ENCODE data around the gene C3orf20.

C3orf20 gene

GRCh38 chr3:14822134-14822533 lies 147.2 kb downstream of the C3orf20 start:
- in situ Hi-C loops (cut with HindIII; ENCODE audit: low sequenced_read_pairs) = loop anchor here (10.0 kb wide), 1 partner anchor 63 kb away; no protein-coding TSS in a partner anchor
- no peak for DNase-seq (ENCODE audit: low read depth)
- no peak for TF ChIP-seq CTCF (IDR thresholded peaks at IDR 0.05; ENCODE audit: low read depth, low read length, missing control alignments)
- no peak overlapping the region for H3K4me3 ChIP-seq (ENCODE audit: low read depth, low read length)

All from astrocyte of the cerebellum (primary cell).